Endothelial cell of umbilical vein (primary cell): ENCODE results near the gene PKD1. TPM values are rescaled to one million over a fixed set of nuclear protein-coding genes. Genes with fewer than 3 reads are reported as not detected.

Experiments
- BruUV-seq: library from RNA; stranded (reverse); fragments of 400-500 nt; replicated peaks from 2 replicates; lab custom pipeline; 2021; lab: Mats Ljungman, UMichigan
- CTCF ChIA-PET: fragments of 300-600, 350-600 bp; sonication (Branson Sonifier 250); formaldehyde crosslinking; loops from one replicate; lab custom pipeline; 2021; ENCODE audit warnings: antibody characterized with exemption, inconsistent platforms; lab: Charles Lee
- POLR2A ChIA-PET: fragments of 300-600, 350-600 bp; sonication (Branson Sonifier 250); formaldehyde crosslinking; loops from one replicate; lab custom pipeline; 2021; ENCODE audit warnings: antibody characterized with exemption, inconsistent platforms; lab: Charles Lee
- DNase-seq: peaks from one replicate; pipeline ENCODE4 v3.0.0-alpha.2; 2011; ENCODE audit warnings: low read depth, low spot score
- FAIRE-seq: peaks from 2 replicates; lab custom pipeline; 2011; peaks lifted over from hg19 to GRCh38; lab: Jason Lieb, UNC
- H2AFZ ChIP-seq: 2 replicates; pipeline ENCODE4 v1.6.0; 2012; ENCODE audit warnings: low read depth, low read length, control low read depth, inconsistent platforms
- H3K27ac ChIP-seq: 2 replicates; pipeline ENCODE4 v1.5.1; 2011; ENCODE audit warnings: low read depth, mild to moderate bottlenecking, control low read depth, low read length, moderate library complexity; ENCODE audit not compliant: insufficient read depth
- H3K27me3 ChIP-seq, 2 experiments: 2 replicates each; pipeline versions ENCODE4 v1.6.0 to v1.6.1; 2011; ENCODE audit warnings: low read length in 2 of 2, mixed read lengths in 1 of 2; ENCODE audit not compliant: control insufficient read depth in 2 of 2, insufficient read depth in 2 of 2
- H3K36me3 ChIP-seq, 2 experiments: 2 replicates in 1 of 2; 3 replicates in 1 of 2; pipeline ENCODE4 v1.5.1; 2011; ENCODE audit warnings: low read length in 2 of 2, mild to moderate bottlenecking in 1 of 2, moderate library complexity in 1 of 2; ENCODE audit not compliant: control insufficient read depth in 2 of 2, insufficient read depth in 2 of 2; ENCODE audit errors: extremely low read depth in 1 of 2
- H3K4me1 ChIP-seq: 3 replicates; pipeline ENCODE4 v1.5.1; 2011; ENCODE audit warnings: mild to moderate bottlenecking, low read length; ENCODE audit not compliant: control insufficient read depth, insufficient read depth; ENCODE audit errors: extremely low read depth
- H3K4me2 ChIP-seq: 2 replicates; pipeline ENCODE4 v1.6.1; 2011; ENCODE audit warnings: low read length, control low read depth, mixed read lengths; ENCODE audit not compliant: insufficient read depth
- H3K4me3 ChIP-seq, 3 experiments: fragments of 200-600 bp in 1 of 3; sonication (generic), shearing (Covaris generic) in 1 of 3; replicated peaks in 1 of 3; 2 replicates each; pipeline ENCODE4 v1.5.1; 2011 to 2016; ENCODE audit warnings: control low read depth in 3 of 3, low read length in 3 of 3, mild to moderate bottlenecking in 2 of 3, inconsistent platforms in 1 of 3, low read depth in 1 of 3, moderate library complexity in 1 of 3; ENCODE audit not compliant: insufficient read depth in 1 of 3
- H3K79me2 ChIP-seq: 2 replicates; pipeline ENCODE4 v1.6.0; 2012; ENCODE audit warnings: low read length, inconsistent platforms; ENCODE audit not compliant: control insufficient read depth, insufficient read depth
- H3K9ac ChIP-seq: replicated peaks from 2 replicates; pipeline ENCODE3; 2011; ENCODE audit warnings: low read length, control low read depth; ENCODE audit not compliant: insufficient read depth; ENCODE audit errors: extremely low read depth
- H3K9me1 ChIP-seq: replicated peaks from 3 replicates; pipeline ENCODE4 v1.6.0; 2011; ENCODE audit warnings: mild to moderate bottlenecking, low read length; ENCODE audit not compliant: control insufficient read depth, insufficient read depth; ENCODE audit errors: extremely low read depth
- H3K9me3 ChIP-seq: replicated peaks from 2 replicates; pipeline ENCODE4 v1.5.1; 2012; ENCODE audit warnings: low read length, inconsistent platforms; ENCODE audit not compliant: control insufficient read depth, insufficient read depth
- H4K20me1 ChIP-seq: replicated peaks from 2 replicates; pipeline ENCODE3; 2011; ENCODE audit warnings: mild to moderate bottlenecking, low read length; ENCODE audit not compliant: control insufficient read depth, insufficient read depth; ENCODE audit errors: extremely low read depth
- EZH2 ChIP-seq: IDR thresholded peaks from 2 replicates; pipeline ENCODE4 v1.6.1; 2012; ENCODE audit warnings: borderline replicate concordance, low read depth, mild to moderate bottlenecking, moderate library complexity, low read length, inconsistent platforms; ENCODE audit not compliant: severe bottlenecking
- FOS ChIP-seq: IDR thresholded peaks from 2 replicates; pipeline ENCODE4 v1.6.1; 2011; ENCODE audit warnings: mild to moderate bottlenecking, low read length, moderate library complexity, borderline replicate concordance; ENCODE audit not compliant: insufficient read depth
- GATA2 ChIP-seq: IDR thresholded peaks from 2 replicates; pipeline ENCODE4 v1.7.0; 2011; ENCODE audit warnings: low read depth, mild to moderate bottlenecking, moderate library complexity, mixed read lengths, low read length; ENCODE audit not compliant: insufficient read length, insufficient read depth
- JUN ChIP-seq: IDR thresholded peaks from 2 replicates; pipeline ENCODE4 v1.6.1; 2011; ENCODE audit warnings: borderline replicate concordance, low read depth; ENCODE audit not compliant: insufficient read length, insufficient read depth
- POLR2A ChIP-seq: IDR thresholded peaks from 2 replicates; pipeline ENCODE4 v1.6.1; 2012; ENCODE audit warnings: low read depth, mild to moderate bottlenecking, control low read depth, low read length
- POLR2AphosphoS5 ChIP-seq: IDR thresholded peaks from 2 replicates; pipeline ENCODE4 v1.6.1; 2012; ENCODE audit warnings: low read depth, mild to moderate bottlenecking, control low read depth, low read length, moderate library complexity; ENCODE audit not compliant: insufficient read depth
- dilution Hi-C: fragments of 300-500 bp; cut with MboI; formaldehyde crosslinking; loops from one replicate; pipeline ENCODE4 v1.15.0; 2019; ENCODE audit warnings: low sequenced_read_pairs; ENCODE audit not compliant: extremely low pct_ligation_motif_present
- intact Hi-C: fragments of 100-400 bp; cut with micrococcal nuclease; formaldehyde crosslinking; loops from one replicate; pipeline ENCODE4 v1.10.0; 2022
- polyA plus RNA-seq, 4 experiments: library from polyadenylated mRNA; depleted of rRNA in 3 of 4; stranded (reverse) in 3 of 4; unstranded in 1 of 4; fragments of >200 nt; gene quantifications; 2 replicates each; pipeline versions ENCODE4 v1.2.1 to v1.2.3, GENCODE V29; 2011 to 2012; ENCODE audit warnings: missing spikeins in 1 of 4
- total RNA-seq: library from RNA; stranded (reverse); gene quantifications from 2 replicates; pipeline ENCODE4 v1.2.3, GENCODE V29; 2021
- TF ChIP-seq, protein P1 (sequence below), 2 donors: IDR thresholded peaks; 1 replicate in 1 of 2; 2 replicates in 1 of 2; pipeline ENCODE4 v1.5.1; 2011; ENCODE audit warnings: low read length in 2 of 2, mild to moderate bottlenecking in 2 of 2, moderate library complexity in 2 of 2, control low read depth in 1 of 2, inconsistent platforms in 1 of 2, low read depth in 1 of 2; ENCODE audit not compliant: insufficient read depth in 1 of 2; ENCODE audit errors: extremely low read depth in 1 of 2
- TF ChIP-seq, protein P2 (sequence below): IDR thresholded peaks from 2 replicates; pipeline ENCODE4 v1.6.1; 2011; ENCODE audit not compliant: insufficient read depth, insufficient read length

Gene PKD1
- total and polyA plus RNA-seq, 2 donors (not counting 3 experiments of a cell fraction or from before 2014, with no cell fraction given), result 52.5 to 102 TPM

GRCh38 chr16:2040041-2040786 is 95.5 kb downstream of the PKD1 start:
- POLR2A ChIA-PET, result interaction anchor here (1.0 kb wide), 1 partner anchor 115 kb away, joined by 3 read pairs; the partner anchor contains the start of gene TRAF7

GRCh38 chr16:2039274-2040031 is 96.2 kb downstream of the PKD1 start:
- FAIRE-seq, result no peak
- intact Hi-C loops (no loop called here), dilution Hi-C loops (loop anchor here (25.0 kb wide), 1 partner anchor 123 kb away; the partner anchor contains the start of gene TRAF7)
- DNase-seq, result no peak
- Histone ChIP-seq H3K4me1 (peaks cover 30% of the 10 kb centered on the region), H3K27ac (no peak overlapping the region), H2AFZ (no peak overlapping the region), H3K27me3 (no peaks in the 10 kb centered on the region), H3K4me3 (no peak overlapping the region), H4K20me1 (no peaks in the 10 kb centered on the region), H3K9me3 (no peaks in the 10 kb centered on the region), H3K9ac (no peak overlapping the region), H3K79me2 (peaks cover 6% of the 10 kb centered on the region), H3K36me3 (peaks cover 0 to 10% of the 10 kb centered on the region in 2 experiments), H3K9me1 (no peaks in the 10 kb centered on the region), H3K4me2 (no peak overlapping the region)
- CTCF ChIA-PET, result interaction anchor here (1.0 kb wide), 1 partner anchor 17 kb away, joined by 3 read pairs; no protein-coding TSS in a partner anchor
- POLR2A ChIA-PET, result interaction anchor here (0.6 kb wide), 1 partner anchor 110 kb away, joined by 3 read pairs; no protein-coding TSS in a partner anchor
- no TSS peak for BruUV-seq
- TF ChIP-seq JUN, result no peak
- TF ChIP-seq, protein P1, sequence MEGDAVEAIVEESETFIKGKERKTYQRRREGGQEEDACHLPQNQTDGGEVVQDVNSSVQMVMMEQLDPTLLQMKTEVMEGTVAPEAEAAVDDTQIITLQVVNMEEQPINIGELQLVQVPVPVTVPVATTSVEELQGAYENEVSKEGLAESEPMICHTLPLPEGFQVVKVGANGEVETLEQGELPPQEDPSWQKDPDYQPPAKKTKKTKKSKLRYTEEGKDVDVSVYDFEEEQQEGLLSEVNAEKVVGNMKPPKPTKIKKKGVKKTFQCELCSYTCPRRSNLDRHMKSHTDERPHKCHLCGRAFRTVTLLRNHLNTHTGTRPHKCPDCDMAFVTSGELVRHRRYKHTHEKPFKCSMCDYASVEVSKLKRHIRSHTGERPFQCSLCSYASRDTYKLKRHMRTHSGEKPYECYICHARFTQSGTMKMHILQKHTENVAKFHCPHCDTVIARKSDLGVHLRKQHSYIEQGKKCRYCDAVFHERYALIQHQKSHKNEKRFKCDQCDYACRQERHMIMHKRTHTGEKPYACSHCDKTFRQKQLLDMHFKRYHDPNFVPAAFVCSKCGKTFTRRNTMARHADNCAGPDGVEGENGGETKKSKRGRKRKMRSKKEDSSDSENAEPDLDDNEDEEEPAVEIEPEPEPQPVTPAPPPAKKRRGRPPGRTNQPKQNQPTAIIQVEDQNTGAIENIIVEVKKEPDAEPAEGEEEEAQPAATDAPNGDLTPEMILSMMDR (IDR thresholded peaks at IDR 0.05; ENCODE audit: extremely low read depth in 1 of 2, insufficient read depth in 1 of 2, low read depth in 1 of 2, low read length in 2 of 2), result no peak
- no peak for TF ChIP-seq FOS
- no peak for TF ChIP-seq EZH2
- TF ChIP-seq, protein P2, sequence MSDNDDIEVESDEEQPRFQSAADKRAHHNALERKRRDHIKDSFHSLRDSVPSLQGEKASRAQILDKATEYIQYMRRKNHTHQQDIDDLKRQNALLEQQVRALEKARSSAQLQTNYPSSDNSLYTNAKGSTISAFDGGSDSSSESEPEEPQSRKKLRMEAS, result no peak
- TF ChIP-seq GATA2, result no peak
- no peak for TF ChIP-seq POLR2A

More at GRCh38 chr16:2040041-2040786, 95.5 kb downstream of the PKD1 start:
- Histone ChIP-seq H2AFZ (no peak overlapping the region), H3K9ac (no peak overlapping the region), H3K27me3 (no peaks in the 10 kb centered on the region), H3K9me1 (no peaks in the 10 kb centered on the region), H3K9me3 (no peaks in the 10 kb centered on the region), H4K20me1 (no peaks in the 10 kb centered on the region), H3K36me3 (peaks cover 0 to 10% of the 10 kb centered on the region in 2 experiments), H3K4me1 (peaks cover 29% of the 10 kb centered on the region), H3K4me2 (no peak overlapping the region), H3K79me2 (no peaks in the 10 kb centered on the region), H3K27ac (no peak overlapping the region), H3K4me3 (no peak overlapping the region)
- CTCF ChIA-PET, result interaction anchor here (0.9 to 1.2 kb wide), 3 partner anchors 17 to 100 kb away, joined by 3 to 5 read pairs (median 3); no protein-coding TSS in a partner anchor
- intact Hi-C loops, result no loop called here
- TF ChIP-seq GATA2 (no peak), POLR2AphosphoS5 (peak; percentile 11)
- dilution Hi-C loops, result loop anchor here (25.0 kb wide), 1 partner anchor 122 kb away; the partner anchor contains the start of gene TRAF7
- FAIRE-seq (no peak), DNase-seq (no peak)
- BruUV-seq, result no TSS peak
